Motor neuron (in vitro differentiated cells): ENCODE data around the gene H19. TPM values are rescaled to one million over a fixed set of nuclear protein-coding genes. Genes with fewer than 3 reads are reported as not detected.

ENCODE experiments used
- ATAC-seq, 8 experiments: fragments of 200-7000 bp; cut with Tn5 transposase; replicated peaks in 6 of 8; 2 replicates each; pipeline ENCODE4 v1.8.0; 2021; ENCODE audit warnings: mild to moderate bottlenecking in 8 of 8, moderate library complexity in 8 of 8
- H3K27ac ChIP-seq, 2 donors: fragments of 250-450 bp; sonication (Bioruptor Pico); 2 replicates each; pipeline ENCODE4 v1.9.0; 2021; ENCODE audit warnings: antibody characterized with exemption in 2 of 2, mild to moderate bottlenecking in 2 of 2, moderate library complexity in 1 of 2
- H3K4me1 ChIP-seq, 2 donors: fragments of 250-450 bp; sonication (Bioruptor Pico); replicated peaks in 1 of 2; 2 replicates each; pipeline ENCODE4 v1.6.1; 2021; ENCODE audit warnings: antibody characterized with exemption in 2 of 2, mild to moderate bottlenecking in 2 of 2, moderate library complexity in 1 of 2
- H3K4me3 ChIP-seq, 5 donors: fragments of 250-450 bp; sonication (Bioruptor Pico); 2 replicates each; pipeline ENCODE4 v1.9.0; 2021; ENCODE audit warnings: antibody characterized with exemption in 5 of 5, mild to moderate bottlenecking in 5 of 5, moderate library complexity in 4 of 5
- WGBS, 10 experiments: fragments of 450-650 bp; shearing (Covaris generic); methylation state at CpG; one replicate each; pipeline ENCODE4 v1.0.0; 2022; 5-methylcytosine and 5-hydroxymethylcytosine counted together
- in situ Hi-C, 9 experiments: fragments of 400-800 bp; cut with MboI; loops; one replicate each; pipeline ENCODE4 v1.15.0; 2021; ENCODE audit warnings: low sequenced_read_pairs in 9 of 9, low pct_unique_long_range_greater_than_20kb in 2 of 9; ENCODE audit not compliant: unreplicated experiment in 9 of 9
- total RNA-seq, 8 experiments: library from RNA; unstranded; fragments of 300-600 nt; gene quantifications; 2 replicates each; pipeline versions ENCODE4 v1.2.3 to v1.2.4, GENCODE V29; 2022

H19 gene
- total RNA-seq, 8 experiments from 2014 or later: 4.3 to 583 (median 16.5) TPM

DNA sequence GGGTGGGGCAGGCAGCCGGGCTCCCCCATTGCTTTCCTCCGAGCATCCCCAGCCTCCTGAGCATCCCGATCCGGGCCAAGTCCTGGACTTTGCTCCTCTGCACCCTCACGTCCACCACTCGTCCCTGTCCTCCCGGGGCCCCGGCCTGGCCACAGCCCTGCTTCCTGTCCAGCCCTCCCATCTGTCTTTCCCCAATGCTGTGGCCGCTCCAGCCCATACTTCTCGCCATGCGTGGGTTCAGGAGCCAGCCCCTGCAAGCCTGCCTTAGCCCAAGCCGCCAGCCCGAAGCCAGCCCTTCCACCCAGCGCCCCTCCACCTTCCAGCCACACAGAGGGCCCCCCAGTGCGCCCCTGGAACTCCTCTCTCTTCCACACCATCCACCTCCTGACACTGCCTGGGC lies 26.7 kb downstream of the H19 start:
- in situ Hi-C loops: no loop called here
- H3K27ac ChIP-seq: no peak overlapping the region
- no peak overlapping the region for H3K4me3 ChIP-seq
- WGBS, 10 experiments: no CpG with 5 or more reads among the region's 15 CpGs
- ATAC-seq: no peak
- H3K4me1 ChIP-seq: no peaks in the 10 kb centered on the region

DNA sequence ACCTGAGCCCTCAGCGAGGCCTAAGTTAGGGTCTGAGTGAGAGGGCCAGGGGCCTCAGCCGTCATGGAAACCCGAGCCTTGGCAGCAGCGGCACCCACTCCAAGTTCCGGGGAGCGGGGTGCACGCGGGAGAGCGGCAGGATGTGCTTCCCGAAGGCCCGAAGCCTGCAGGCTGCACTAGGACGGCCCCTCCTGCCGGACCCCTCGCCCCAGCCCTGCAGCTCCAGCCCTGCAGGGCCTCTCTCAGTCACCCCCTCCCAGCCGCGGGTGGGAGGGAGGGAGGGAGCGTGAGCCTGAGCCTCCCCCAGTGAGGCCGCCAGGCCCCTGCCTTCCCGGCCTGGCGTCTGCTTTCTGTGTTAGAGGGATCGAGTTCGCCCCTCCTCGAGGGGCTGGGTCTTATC lies 27.9 kb downstream of the H19 start:
- in situ Hi-C loops: no loop called here
- WGBS, 10 experiments: no CpG with 5 or more reads among the region's 23 CpGs
- Histone ChIP-seq H3K4me1 (no peaks in the 10 kb centered on the region), H3K27ac (no peak overlapping the region), H3K4me3 (no peak overlapping the region)
- ATAC-seq: peak in 6 of 8 experiments; percentile 2 to 63 (median 50)

DNA sequence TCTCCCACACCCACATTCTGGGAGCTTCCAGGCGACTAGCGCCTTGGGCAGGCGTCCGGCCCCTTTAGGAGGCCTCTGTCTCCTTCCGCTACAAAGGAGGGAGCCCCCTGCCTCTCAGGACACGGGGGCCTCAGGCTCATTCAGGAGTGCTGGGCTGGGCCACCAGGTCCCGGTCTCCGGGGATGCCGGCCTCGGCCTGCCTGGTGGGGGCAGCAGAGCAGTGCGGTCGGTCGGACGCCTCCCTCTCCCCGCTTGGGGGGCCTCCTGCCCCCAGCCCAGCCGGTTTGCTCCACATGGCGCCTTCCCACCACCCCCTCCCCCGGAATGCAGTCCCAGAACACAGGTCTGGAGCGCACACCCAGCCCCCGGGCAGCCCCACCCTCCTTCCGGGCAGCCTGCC lies 28.6 kb downstream of the H19 start:
- in situ Hi-C loops: no loop called here
- H3K4me3 ChIP-seq: no peak overlapping the region
- peak; percentile 57 to 82 (median 76) for ATAC-seq
- no peaks in the 10 kb centered on the region for H3K4me1 ChIP-seq
- no peak overlapping the region for H3K27ac ChIP-seq
- no CpG with 5 or more reads among the region's 21 CpGs for WGBS, 10 experiments

DNA sequence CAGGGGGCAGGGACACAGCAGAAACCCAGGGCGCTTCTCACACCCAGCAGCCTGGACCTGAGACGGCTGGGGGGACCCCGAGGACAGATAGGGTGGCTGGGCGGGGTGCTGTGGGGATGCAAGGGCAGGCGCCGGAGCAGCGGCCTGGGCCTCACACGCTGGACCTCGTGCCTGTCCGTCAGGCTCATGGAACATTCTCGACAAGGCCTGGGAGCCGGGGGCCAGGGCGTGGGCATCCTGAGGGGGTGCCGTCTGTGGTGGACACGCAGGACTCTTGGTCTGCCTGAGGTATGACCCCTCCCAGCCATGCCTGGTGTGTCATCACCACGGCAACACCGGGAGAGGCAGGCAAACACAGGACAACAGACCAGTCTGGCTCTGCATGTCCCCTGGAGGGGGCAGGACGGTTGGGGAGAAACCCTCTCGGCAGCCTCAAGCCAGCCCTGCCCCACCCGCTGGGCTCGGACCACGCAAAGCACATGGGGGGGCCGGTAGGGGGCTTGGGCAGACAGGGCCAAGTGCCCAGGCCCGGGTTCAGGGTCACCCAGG lies 29.1 kb downstream of the H19 start:
- Histone ChIP-seq H3K27ac (no peak overlapping the region), H3K4me3 (no peak overlapping the region), H3K4me1 (no peaks in the 10 kb centered on the region)
- in situ Hi-C loops: no loop called here
- peak; percentile 68 to 91 (median 72) for ATAC-seq
- no CpG with 5 or more reads among the region's 24 CpGs for WGBS, 10 experiments

DNA sequence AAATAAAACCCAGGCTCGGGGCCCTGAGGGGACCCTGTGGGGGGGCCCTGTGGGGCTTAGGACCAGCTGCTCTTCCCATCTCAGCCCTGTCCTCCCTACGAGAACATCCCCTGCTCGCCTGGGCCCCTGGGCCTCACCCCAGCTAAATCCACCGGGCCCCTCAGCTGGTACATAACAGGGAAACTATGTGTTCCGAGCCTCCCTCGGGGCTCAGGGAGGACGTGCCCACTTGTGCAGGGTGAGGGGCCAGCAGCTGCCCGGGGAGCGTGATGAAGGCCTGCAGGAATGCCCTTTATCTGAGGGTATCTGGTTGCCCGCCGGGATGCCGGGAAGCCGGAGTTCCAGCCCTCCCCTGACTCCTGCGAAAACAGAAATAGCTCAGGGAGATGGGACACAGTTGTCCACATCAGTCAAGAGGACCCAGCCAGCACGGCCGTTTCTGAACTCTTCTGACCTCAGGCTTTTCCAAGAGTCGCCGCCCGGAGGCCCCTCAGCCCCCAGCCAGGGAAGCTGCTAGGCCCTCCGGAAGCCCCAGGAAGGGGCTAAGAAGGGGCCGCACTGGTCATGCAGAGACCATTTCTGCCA lies 29.9 kb downstream of the H19 start:
- no CpG with 5 or more reads among the region's 21 CpGs for WGBS, 10 experiments
- ATAC-seq: no peak

DNA sequence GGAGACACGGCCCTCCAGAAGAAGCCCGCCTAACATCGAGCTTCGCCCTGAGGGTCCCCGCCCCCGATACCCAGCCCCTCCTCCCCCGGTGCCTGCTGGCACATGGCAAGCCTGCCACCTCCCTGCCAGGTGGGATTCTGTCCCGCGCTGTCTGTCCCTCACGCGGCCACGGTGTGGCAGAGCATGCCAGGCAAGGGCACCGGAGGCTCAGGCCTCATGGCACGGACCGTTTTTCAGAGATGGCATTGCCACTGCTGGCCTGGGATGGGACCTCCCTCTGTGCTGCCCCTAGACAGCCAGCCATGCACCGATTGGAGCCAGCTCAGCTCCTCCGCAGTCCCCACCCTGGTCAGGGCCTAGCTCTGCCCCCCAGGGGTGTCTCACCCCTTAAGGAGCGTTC lies 31.1 kb downstream of the H19 start:
- WGBS, 10 experiments: no CpG with 5 or more reads among the region's 18 CpGs
- in situ Hi-C loops: no loop called here
- ATAC-seq: no peak
- no peaks in the 10 kb centered on the region for H3K4me1 ChIP-seq
- H3K4me3 ChIP-seq: no peak overlapping the region
- no peak overlapping the region for H3K27ac ChIP-seq

More for the DNA sequence above, 29.9 kb downstream of the H19 start:
- in situ Hi-C loops: no loop called here
- H3K27ac ChIP-seq: no peak overlapping the region
- H3K4me3 ChIP-seq: no peak overlapping the region
- no peaks in the 10 kb centered on the region for H3K4me1 ChIP-seq

DNA sequence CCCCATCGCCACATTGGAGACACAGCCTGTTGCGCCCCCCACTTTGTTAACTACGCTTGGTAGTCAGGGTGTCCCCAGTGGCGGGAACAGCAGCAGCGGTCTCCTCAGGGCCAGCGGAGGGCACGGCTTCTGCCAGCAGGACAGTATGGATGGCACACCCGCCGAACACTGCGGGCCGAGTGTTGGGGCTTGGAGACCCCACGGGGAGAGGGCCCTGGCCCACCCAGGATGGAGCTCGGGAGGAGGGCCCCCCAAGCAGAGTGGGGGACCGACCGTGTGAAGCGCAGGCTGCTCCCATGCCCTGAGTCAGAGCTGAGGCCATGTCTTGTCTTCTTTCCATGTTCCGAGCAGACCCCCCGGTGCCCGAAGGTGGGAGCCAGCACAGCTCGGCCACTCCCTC lies 32.7 kb downstream of the H19 start:
- no CpG with 5 or more reads among the region's 20 CpGs for WGBS, 10 experiments
- in situ Hi-C loops: no loop called here
- no peak overlapping the region for H3K4me3 ChIP-seq
- no peaks in the 10 kb centered on the region for H3K4me1 ChIP-seq
- ATAC-seq: no peak
- no peak overlapping the region for H3K27ac ChIP-seq

DNA sequence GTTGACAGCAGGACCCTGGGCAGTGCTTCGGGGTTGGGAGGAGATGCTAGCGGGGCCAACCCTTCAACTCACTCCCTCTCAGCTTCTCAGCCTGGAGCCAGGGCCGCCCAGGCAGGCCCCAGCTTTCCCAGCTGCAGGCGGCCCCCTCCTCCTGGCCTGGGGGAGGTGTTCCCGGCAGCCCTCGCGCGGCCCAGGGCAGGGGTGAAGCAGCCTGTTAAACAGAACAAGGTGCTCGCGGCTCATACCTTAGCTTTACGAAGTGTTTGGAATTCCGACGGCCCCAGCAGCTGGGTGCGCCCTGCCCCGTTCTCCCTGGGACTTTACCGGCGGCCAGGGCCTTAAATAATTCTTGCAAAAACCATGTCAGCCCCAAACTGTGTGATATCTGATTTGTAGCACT lies 33.3 kb downstream of the H19 start:
- Histone ChIP-seq H3K4me3 (no peak overlapping the region), H3K4me1 (no peaks in the 10 kb centered on the region), H3K27ac (no peak overlapping the region)
- WGBS, 10 experiments: no CpG with 5 or more reads among the region's 17 CpGs
- ATAC-seq: peak in 3 of 8 experiments; percentile 32 to 48 (median 33)
- in situ Hi-C loops: no loop called here

DNA sequence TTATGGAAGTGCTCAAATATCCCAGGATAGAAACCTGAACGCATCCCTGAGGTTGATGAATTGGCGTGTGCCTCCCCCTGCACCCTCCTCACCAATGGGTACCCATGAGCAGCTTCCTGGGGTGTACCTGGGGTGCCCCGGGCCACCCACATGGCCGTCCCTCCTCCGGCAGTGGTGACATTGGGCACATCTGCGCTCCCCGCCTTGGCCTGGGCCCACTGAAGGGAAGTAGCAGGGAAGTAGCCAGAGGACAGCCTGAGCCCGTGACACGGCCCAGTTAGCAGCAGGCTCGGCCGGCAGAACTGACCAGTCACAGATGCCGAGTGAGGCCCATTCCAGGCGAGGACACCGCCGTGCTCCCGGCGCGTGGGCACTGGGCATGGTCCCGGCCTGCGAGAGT lies 33.8 kb downstream of the H19 start:
- Histone ChIP-seq H3K27ac (no peak overlapping the region), H3K4me3 (no peak overlapping the region), H3K4me1 (no peaks in the 10 kb centered on the region)
- WGBS, 10 experiments: no CpG with 5 or more reads among the region's 20 CpGs
- in situ Hi-C loops: no loop called here
- ATAC-seq: no peak

DNA sequence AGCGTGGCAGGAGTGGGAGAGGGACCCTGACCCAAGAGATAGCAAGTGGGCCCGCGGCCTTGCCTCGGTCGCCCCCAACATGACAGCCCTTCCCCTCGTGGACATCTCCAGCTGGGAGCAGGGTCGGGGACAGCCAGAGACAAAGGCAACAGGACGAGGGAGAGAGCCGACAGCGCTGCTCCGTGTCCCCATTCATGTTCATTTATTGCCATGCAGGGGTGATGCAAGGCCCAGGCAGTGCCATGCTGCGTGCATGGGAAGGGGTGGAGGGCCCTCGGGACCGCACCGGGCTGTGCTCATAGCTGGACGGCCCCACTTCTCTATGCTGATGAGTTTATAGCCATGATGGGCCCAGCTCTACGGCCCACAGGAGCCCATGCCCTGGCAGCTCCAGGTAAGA lies 37.9 kb downstream of the H19 start:
- ATAC-seq: no peak
- no peak overlapping the region for H3K4me3 ChIP-seq
- H3K4me1 ChIP-seq: no peaks in the 10 kb centered on the region
- no CpG with 5 or more reads among the region's 17 CpGs for WGBS, 10 experiments
- no peak overlapping the region for H3K27ac ChIP-seq
- in situ Hi-C loops: no loop called here

DNA sequence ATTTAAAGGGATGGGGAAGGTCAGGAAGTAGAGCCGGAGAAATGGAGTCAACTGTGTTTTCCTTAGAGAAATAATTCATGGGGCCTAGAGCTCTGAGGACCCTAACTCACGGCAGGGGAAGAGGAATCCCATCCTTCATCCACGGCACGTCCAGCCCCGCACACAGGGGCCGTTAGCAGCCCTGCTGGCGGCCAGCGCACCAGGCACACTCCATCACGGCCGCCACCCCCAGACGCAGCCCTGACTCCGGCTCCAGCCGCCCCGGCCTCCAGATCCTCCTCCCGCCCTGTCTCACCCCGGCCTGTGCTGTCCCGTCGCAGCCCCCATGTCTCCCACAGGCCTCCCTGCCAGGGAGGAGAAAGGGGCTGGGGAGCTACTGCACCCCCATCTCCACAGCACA lies 39.3 kb downstream of the H19 start:
- in situ Hi-C loops: no loop called here
- no CpG with 5 or more reads among the region's 18 CpGs for whole genome bisulfite sequencing, 10 experiments
- no peaks in the 10 kb centered on the region for H3K4me1 ChIP-seq
- no peak overlapping the region for H3K4me3 ChIP-seq
- ATAC-seq: peak in 5 of 8 experiments; percentile 71 to 90 (median 87)
- no peak overlapping the region for H3K27ac ChIP-seq

DNA sequence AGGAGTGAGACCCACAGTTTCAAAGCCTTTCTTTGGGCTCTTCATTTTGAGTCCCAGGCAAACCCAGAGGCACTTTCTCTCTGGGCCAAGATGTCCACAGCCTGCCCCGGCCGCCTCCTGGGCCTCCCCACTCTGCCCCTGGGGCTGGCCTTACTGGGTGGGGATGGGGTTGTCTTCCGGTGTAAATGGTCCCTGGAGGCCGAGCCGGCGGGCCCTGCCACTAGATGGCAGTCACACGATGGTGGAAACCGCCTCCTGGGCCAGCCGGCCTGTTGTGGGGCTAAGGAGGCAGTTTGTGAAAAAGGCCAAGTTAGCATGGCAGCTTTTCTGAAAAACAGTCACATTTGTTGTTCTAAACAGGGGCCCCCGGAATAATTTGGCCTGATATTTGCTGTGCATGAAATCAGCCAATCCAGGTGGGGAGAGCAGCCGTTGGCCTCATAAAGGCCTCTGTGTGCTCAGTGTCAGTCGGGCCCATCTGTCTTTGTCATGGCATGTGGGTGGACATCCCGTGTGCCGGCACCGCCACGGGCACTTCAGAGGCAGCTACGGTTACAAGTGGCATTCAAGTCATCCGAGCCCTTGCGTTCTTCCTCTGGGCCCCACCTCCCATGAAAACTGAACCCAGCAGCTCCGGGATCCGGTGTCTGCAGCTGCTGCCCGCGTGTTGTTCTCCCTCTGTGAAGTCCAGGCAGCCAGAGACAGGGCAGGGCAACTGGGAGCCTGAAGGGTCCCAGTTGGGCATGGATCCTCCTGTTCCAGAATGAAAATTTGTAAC lies 44.0 kb downstream of the H19 start:
- no peak overlapping the region for H3K27ac ChIP-seq
- H3K4me1 ChIP-seq: no peaks in the 10 kb centered on the region
- ATAC-seq: peak in 7 of 8 experiments; percentile 7 to 82 (median 54)
- WGBS, 10 experiments: no CpG with 5 or more reads among the region's 23 CpGs
- no peak overlapping the region for H3K4me3 ChIP-seq
- in situ Hi-C loops: no loop called here

DNA sequence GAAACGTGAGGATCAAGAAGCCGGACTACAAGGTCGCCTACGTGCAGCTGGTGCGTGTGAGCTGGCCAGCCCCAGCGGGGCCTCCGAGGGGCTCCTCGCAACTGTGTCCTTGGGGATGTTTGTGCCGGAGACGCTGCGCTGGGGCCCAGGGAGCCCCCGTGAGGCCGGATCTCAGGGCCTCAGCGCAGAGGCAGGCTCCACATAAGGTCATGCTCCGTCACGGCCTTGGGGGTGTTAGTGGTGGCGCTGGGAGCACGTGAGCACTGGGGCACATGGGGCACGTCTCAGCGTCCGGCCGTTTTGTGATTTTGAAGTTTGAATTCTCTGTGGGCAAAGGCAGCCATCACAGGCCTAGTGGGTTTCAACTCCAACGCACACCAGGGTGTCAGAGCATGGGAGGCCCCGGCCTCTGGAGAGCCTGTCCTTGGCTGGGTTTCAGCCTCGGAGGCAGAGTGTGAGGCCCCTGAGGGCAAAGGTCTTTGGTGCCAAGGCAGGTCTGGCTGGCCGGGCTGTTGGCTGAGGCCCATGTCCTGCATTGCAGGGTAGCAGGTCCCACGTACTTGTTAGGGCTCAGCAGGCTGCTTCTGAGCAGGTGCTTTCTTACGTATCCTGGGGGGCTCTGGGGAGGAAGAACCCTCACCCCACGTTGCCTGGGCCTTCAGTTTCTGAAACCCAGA lies 44.7 kb downstream of the H19 start:
- no peaks in the 10 kb centered on the region for H3K4me1 ChIP-seq
- H3K27ac ChIP-seq: no peak overlapping the region
- no peak overlapping the region for H3K4me3 ChIP-seq
- in situ Hi-C loops: no loop called here
- peak in 1 of 8 experiments; percentile 27 for ATAC-seq
- whole genome bisulfite sequencing, 10 experiments: no CpG with 5 or more reads among the region's 29 CpGs
